HG03196 (cell line): ENCODE measurements around the gene LSM14A.
"Not testable (repeated sequence)": the region's sequence is repeated elsewhere in the genome, so short reads cannot be mapped to it uniquely, and the experiment has no call there.

Source experiments
- ATAC-seq: cut with Tn5 transposase; IDR thresholded peaks from one replicate; pipeline ENCODE4 v1.9.1; 2021; ENCODE audit not compliant: unreplicated experiment

LSM14A gene

DNA sequence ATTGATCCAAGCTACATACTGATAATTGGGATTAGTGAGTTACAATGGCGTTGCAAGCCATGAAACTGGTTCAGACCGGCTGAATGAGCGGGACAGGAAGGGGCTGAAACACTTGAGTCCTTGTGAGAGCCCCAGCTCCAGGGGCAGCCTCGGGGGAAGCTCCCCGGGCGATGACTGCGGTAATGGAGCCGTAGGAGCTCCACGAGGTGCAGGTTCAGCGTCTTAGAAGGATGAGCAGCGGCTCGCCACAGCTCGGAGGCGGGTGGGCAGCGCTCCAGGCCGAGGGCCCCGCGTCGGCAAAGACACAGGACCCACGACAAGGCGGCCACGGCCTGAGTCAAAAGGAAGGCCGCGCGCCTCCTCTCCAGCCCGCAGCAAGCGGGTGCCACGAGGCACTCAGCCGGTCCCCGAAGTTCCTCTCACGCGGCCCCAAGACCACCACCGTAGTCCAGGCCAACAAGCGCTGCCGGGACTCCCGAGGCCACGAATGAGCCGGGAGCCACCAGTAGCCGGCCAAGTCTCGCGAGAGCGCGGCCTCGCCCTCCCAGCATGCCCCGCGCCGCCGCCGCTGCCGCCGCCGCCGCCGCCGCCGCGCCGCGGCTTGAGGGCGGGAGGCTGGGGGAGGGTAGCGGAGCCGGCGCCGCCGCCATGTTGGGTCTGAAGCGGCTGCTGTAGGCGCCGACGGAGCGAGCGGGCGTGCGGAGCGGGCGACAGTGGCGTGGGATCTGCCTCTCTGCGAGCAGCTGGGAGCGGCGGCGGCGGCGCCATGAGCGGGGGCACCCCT, at the start of gene LSM14A:
Gene LSM14A (plus strand): TSS at position 628 of the 784 bp plus-strand sequence. CDS start 139 bp downstream, at position 767.
- ATAC-seq: peak; percentile 74

GRCh38 chr19:34124828-34125227, 47.5 kb upstream of the LSM14A start:
- ATAC-seq: no peak

GRCh38 chr19:34126966-34127365, 45.3 kb upstream of the LSM14A start:
- no peak for ATAC-seq

GRCh38 chr19:34127684-34128189, 44.6 kb upstream of the LSM14A start:
- no peak for ATAC-seq

DNA sequence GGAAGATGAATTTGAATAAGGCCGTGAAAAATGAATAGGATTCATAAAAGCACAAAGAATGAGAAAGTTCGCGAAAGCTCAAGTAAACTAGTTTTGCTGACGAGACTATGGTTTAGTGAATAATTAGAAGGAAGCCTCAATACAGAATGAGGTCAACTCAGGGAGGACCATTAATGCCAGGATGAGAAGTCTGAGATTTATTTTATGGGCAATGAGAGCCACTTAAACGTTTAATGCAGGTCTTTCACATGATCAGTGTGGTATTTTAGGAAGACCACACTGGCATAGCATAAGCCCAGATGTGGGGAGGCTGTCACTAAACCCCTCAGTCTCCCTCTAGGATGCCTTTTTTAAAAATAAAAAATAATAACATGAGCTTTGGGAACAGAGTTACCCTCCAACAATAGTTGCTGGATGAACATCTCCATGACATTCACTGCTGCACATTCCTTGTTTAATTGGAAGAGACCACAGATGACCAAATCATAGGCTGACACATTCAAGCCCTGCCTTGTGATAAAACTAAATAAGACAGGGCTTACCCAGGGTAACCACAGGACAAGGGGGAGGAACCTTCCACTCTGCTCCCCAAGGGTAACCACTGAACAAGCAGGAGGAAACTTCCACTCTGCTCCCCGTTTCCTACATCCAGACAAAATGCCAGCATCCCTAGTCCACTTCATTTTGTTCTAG, 43.6 kb upstream of the LSM14A start:
- ATAC-seq: no peak

GRCh38 chr19:34131100-34131499, 41.2 kb upstream of the LSM14A start:
- no peak for ATAC-seq

GRCh38 chr19:34132145-34132544, 40.2 kb upstream of the LSM14A start:
- ATAC-seq: not testable (repeated sequence)

GRCh38 chr19:34132706-34133105, 39.6 kb upstream of the LSM14A start:
- ATAC-seq: not testable (repeated sequence)

- peak; percentile 92 for ATAC-seq
Observed at GRCh38 chr19:34134190-34135053, 37.9 kb upstream of the LSM14A start.

DNA sequence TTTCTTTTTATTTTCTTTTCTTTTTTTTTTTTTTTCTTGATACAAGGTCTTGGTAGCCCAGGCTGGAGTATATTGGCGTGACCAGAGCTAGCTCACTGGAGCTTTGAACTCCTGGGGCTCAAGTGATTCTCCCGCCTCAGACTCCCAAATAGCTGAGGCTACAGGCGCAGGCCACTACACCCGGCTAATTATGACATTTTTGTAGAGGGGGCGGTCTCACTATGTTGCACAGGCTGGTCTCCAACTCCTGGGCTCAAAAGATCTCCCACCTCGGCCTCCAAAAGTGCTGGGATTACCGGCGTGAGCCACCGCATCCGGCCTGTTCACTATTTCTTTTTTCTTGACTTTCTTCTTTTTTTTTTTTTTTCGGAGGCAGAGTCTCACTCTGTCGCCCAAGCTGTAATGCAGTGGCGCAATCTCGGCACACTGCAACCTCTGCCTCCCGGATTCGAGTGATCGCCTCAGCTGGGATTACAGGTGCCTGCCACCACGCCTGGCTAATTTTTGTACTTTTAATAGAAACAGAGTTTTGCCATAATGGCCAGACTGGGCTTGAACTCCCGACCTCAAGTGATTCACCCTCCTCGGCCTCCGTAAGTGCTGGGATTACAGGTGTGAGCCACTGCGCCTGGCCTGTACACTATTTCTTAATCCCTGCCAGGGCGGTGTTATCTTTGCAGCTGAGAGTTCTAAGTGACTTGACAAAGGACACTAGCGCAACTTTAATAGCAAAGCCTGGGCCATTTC, 37.1 kb upstream of the LSM14A start:
- ATAC-seq: no peak

DNA sequence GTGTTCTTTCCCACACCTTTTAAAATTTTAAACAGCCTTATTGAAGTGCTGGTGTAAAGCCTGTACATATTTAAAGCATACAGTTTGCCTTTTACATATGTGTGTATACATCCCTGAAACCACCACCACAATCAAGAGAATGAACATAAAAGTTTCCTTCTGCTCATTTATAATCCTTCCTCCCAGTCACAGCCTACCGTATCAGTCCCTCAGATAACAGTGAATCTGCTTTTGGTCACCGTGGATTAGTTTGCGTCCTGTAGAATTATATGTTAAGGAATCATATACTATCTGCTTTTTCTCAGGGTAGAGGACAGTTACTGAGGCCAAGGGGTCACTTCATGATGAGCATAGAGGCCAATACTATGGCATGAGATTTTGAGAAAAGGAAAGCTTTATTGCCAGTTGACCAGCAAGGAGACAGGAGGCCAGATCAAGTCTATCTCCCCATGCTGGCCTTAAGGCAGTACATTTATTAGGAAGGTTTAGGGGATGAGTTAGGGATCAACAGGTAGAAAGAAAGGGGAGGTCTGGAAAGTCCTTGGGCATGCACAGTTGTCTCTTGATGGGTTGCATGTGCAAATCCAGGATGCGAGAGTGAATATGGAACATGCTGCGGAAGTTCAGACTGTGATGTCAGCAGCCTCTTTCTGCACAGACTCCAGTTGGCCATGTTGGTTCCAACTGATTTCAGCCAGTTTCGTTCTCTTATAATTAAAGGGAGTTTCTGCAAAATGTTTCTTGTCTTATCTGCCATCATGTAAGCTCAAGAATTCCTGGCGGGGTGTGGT, 36.3 kb upstream of the LSM14A start:
- ATAC-seq: no peak

DNA sequence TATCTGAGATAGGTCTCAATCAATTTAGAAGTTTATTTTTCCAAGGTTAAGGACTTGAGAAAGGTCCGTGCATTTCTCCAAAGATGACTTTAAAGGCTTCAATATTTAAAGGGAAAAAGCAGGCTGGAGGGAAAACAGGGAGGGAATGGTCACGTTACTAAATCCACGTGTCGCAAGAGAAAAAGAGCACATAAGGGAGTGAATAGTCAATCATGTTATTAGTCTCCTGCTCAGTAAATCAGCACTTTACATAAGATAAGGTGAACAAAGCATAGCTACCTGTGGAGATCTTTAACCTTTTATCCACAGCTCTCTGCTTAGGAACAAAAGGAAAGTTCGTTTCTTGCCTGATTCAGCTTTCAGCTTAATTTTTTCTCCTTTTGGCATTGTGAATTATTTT, 31.3 kb upstream of the LSM14A start:
- no peak for ATAC-seq

- no peak for ATAC-seq
Observed at GRCh38 chr19:34142440-34142839, 29.9 kb upstream of the LSM14A start.

- no peak for ATAC-seq
Observed at GRCh38 chr19:34145741-34146202, 26.5 kb upstream of the LSM14A start.

- no peak for ATAC-seq
Observed at GRCh38 chr19:34148658-34149185, 23.6 kb upstream of the LSM14A start.

DNA sequence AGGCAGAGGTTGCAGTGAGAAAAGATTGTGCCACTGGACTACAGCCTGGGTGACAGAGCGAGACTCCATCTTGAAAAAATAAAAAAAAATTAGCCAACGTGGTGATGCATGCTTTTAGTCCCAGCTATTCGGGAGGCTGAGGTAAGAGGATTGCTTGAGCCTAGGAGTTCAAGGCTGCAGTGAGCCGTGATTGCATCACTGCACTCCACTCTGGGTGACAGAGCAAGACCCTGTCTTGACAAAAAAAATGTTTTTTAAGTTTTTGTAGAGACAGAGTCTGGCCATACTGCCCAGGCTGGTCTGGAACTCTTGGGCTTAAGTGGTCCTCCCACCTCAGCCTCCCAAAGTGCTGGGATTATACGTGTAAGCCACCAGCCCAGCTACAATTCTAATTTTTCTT, 22.4 kb upstream of the LSM14A start:
- ATAC-seq: no peak

- no peak for ATAC-seq
Observed at GRCh38 chr19:34150558-34150957, 21.7 kb upstream of the LSM14A start.

DNA sequence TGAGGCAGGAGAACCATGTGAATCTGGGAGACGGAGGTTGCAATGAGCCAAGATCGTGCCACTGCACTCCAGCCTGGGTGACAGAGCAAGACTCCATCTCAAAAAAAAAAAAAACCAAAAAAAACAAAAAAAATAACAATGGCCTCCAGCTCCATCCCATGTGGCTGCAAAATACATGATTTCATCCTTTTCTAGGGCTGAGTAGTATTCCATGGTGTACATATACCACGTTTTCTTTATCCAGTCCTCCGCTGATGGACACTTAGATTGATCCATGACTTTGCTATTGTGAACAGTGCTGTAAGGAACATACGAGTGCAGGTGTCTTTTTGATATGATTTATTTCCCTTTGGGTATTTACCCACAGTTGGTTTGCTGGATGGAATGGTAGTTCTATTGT, 20.9 kb upstream of the LSM14A start:
- no peak for ATAC-seq

GRCh38 chr19:34154401-34154800, 17.9 kb upstream of the LSM14A start:
- ATAC-seq: no peak
